Measurements from ENCODE around the gene MGME1.

- no peak for TF ChIP-seq EZH2 (conservative IDR thresholded peaks at IDR 0.05; ENCODE audit: low read depth, low read length)
- no peak for TF ChIP-seq REPIN1 (CRISPR knock-in tag; IDR thresholded peaks at IDR 0.05; ENCODE audit: borderline replicate concordance, low read depth)
Observed at GRCh38 chr20:18018100-18018499, 49.3 kb downstream of the MGME1 start.

Data from HepG2 (cell line).